ENCODE results near the gene MAOA. TPM values are rescaled to one million over a fixed set of nuclear protein-coding genes. Genes with fewer than 3 reads are reported as not detected.

MAOA gene
- total and polyA plus RNA-seq, 2 of the 13 experiments (the other 11 are each of a cell fraction or from before 2014, with no cell fraction given): 13.4 to 14.7 TPM

DNA sequence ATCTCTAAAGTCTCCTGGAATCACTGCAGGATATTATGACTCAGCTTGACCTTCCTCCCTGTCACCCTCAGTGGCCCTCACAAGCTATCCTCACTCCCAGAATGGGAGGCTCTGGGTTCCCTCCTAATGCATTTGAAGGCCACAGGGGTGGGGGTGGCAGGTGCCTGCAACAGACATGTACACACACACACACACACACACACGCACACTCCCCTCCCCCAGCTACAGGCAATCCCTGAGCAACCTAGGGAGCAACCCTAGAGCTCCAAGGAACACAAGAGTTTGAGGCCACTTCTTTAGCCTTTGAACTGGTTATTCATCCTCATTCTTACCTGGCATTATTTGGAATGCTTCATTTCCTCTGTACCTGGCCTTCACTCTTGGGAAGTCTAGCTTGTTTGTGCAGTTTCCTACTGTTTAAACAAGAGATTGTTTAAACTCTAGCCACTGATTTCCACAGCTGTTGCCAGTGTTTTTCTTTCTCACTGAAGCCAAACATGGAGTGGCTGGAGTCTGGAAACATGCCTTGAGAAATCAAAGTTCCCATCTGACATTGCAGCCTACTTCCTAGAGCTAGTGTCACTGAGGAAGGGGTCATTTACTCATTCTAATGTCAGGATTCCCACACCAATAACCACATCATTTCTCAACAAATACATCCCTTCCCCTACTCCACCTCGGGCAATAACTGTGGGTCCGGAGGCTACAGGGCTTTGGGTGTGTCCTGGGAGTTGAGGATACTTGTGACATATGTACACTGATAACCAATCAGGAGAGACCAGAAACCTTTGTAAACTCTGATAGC, 37.7 kb downstream of the MAOA start (continued):
- TF ChIP-seq, protein P1, sequence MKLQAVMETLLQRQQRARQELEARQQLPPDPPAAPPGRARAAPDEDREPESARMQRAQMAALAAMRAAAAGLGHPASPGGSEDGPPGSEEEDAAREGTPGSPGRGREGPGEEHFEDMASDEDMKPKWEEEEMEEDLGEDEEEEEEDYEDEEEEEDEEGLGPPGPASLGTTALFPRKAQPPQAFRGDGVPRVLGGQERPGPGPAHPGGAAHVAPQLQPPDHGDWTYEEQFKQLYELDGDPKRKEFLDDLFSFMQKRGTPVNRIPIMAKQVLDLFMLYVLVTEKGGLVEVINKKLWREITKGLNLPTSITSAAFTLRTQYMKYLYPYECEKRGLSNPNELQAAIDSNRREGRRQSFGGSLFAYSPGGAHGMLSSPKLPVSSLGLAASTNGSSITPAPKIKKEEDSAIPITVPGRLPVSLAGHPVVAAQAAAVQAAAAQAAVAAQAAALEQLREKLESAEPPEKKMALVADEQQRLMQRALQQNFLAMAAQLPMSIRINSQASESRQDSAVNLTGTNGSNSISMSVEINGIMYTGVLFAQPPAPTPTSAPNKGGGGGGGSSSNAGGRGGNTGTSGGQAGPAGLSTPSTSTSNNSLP (IDR thresholded peaks at IDR 0.05; ENCODE audit: low read depth, low read length): 0 out of 2 replicates have a peak, but pooled peaks have one; percentile 43
- TF ChIP-seq NAIF1 (CRISPR knock-in tag; IDR thresholded peaks at IDR 0.05; ENCODE audit: borderline replicate concordance) (peak; percentile 50; the same call in 1 of the 2 replicates), HCFC1 (IDR thresholded peaks at IDR 0.05; ENCODE audit: low read depth, low read length) (no peak), KMT2B (CRISPR knock-in tag; IDR thresholded peaks at IDR 0.05) (no peak), ZZZ3 (CRISPR knock-in tag; IDR thresholded peaks at IDR 0.05; ENCODE audit: borderline replicate concordance) (no peak), ZNF567 (CRISPR knock-in tag; IDR thresholded peaks at IDR 0.05; ENCODE audit: borderline replicate concordance) (no peak), DMAP1 (CRISPR knock-in tag; IDR thresholded peaks at IDR 0.05) (0 out of 2 replicates have a peak, but pooled peaks have one; percentile 25), ATF7-NPFF (CRISPR knock-in tag; IDR thresholded peaks at IDR 0.05; ENCODE audit: low read depth) (no peak), ZNF777 (CRISPR knock-in tag; IDR thresholded peaks at IDR 0.05) (no peak), ZNF282 (IDR thresholded peaks at IDR 0.05; ENCODE audit: partially characterized antibody) (no peak), ZFP90 (CRISPR knock-in tag; IDR thresholded peaks at IDR 0.05; ENCODE audit: borderline replicate concordance) (no peak), ZNF430 (CRISPR knock-in tag; IDR thresholded peaks at IDR 0.05) (no peak), ZNF367 (CRISPR knock-in tag; IDR thresholded peaks at IDR 0.05; ENCODE audit: borderline replicate concordance) (no peak), SALL1 (CRISPR knock-in tag; IDR thresholded peaks at IDR 0.05) (peak; percentile 94), ZNF136 (CRISPR knock-in tag; IDR thresholded peaks at IDR 0.05; ENCODE audit: low read depth) (no peak), ZNF124 (CRISPR knock-in tag; IDR thresholded peaks at IDR 0.05) (no peak), NCOR1 (IDR thresholded peaks at IDR 0.05; ENCODE audit: borderline replicate concordance, low read length) (peak; percentile 42; the same call in 1 of the 2 replicates), ZNF780A (CRISPR knock-in tag; IDR thresholded peaks at IDR 0.05) (no peak), ZNF343 (CRISPR knock-in tag; IDR thresholded peaks at IDR 0.05) (no peak), ADNP (CRISPR knock-in tag; IDR thresholded peaks at IDR 0.05) (no peak), ZNF550 (CRISPR knock-in tag; IDR thresholded peaks at IDR 0.05; ENCODE audit: borderline replicate concordance) (no peak), NBN (conservative IDR thresholded peaks at IDR 0.05) (no peak), ZSCAN12 (CRISPR knock-in tag; IDR thresholded peaks at IDR 0.05) (no peak), FOXK1 (CRISPR knock-in tag; IDR thresholded peaks at IDR 0.05; ENCODE audit: borderline replicate concordance, low read depth) (peak; percentile 71; the same call in 1 of the 2 replicates), RBM39 (IDR thresholded peaks at IDR 0.05; ENCODE audit: low read depth, low read length, poor library complexity, severe bottlenecking) (no peak)
- TF ChIP-seq, protein P2, sequence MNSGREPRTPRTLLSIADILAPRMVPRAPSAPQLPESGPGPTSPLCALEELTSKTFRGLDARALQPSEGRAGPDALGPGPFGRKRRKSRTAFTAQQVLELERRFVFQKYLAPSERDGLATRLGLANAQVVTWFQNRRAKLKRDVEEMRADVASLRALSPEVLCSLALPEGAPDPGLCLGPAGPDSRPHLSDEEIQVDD (CRISPR knock-in tag; IDR thresholded peaks at IDR 0.05; ENCODE audit: borderline replicate concordance): no peak
- TF ChIP-seq, protein P3, sequence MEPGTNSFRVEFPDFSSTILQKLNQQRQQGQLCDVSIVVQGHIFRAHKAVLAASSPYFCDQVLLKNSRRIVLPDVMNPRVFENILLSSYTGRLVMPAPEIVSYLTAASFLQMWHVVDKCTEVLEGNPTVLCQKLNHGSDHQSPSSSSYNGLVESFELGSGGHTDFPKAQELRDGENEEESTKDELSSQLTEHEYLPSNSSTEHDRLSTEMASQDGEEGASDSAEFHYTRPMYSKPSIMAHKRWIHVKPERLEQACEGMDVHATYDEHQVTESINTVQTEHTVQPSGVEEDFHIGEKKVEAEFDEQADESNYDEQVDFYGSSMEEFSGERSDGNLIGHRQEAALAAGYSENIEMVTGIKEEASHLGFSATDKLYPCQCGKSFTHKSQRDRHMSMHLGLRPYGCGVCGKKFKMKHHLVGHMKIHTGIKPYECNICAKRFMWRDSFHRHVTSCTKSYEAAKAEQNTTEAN (CRISPR knock-in tag; conservative IDR thresholded peaks at IDR 0.05): 0 out of 2 replicates have a peak, but pooled peaks have one; percentile 45
- TF ChIP-seq, protein P4, sequence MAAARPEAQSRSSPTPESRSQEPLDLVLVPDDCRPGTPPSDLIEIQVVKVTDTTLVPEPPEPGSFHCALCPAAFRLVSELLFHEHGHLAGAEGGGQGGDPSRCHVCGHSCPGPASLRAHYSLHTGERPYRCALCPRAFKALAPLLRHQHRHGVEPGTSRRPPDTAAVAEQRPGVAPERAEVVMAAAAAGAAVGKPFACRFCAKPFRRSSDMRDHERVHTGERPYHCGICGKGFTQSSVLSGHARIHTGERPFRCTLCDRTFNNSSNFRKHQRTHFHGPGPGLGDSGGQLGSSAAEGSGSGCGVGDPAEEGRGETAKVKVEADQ (CRISPR knock-in tag; IDR thresholded peaks at IDR 0.05; ENCODE audit: borderline replicate concordance): no peak
